SK-N-SH (cell line): ENCODE measurements around the gene TTC5. TPM values are rescaled to one million over a fixed set of nuclear protein-coding genes. Genes with fewer than 3 reads are reported as not detected.
A peak's percentile ranks its signal among the peaks of the same experiment; 100 is the strongest.

Experiments used
- CTCF ChIA-PET: fragments of 300-600, 350-600 bp; formaldehyde crosslinking; extraction: SDS; loops from one replicate; lab custom pipeline; 2021; lab: Yijun Ruan, JAX
- POLR2A ChIA-PET: fragments of 350-600 bp; sonication (Branson Sonifier 250); formaldehyde crosslinking; extraction: SDS; loops from one replicate; lab custom pipeline; 2020; ENCODE audit warnings: antibody characterized with exemption, inconsistent platforms; lab: Yijun Ruan, JAX
- DNase-seq: peaks from one replicate; pipeline ENCODE4 v3.0.0; 2012
- H2AFZ ChIP-seq: fragments of 200-600 bp; sonication (generic); 2 replicates; pipeline ENCODE4 v1.8.1; 2016; ENCODE audit warnings: antibody characterized with exemption, mild to moderate bottlenecking, low read depth
- H3F3A ChIP-seq: fragments of 200-600 bp; sonication (generic); replicated peaks from 2 replicates; pipeline ENCODE3; 2016; ENCODE audit warnings: antibody characterized with exemption, mild to moderate bottlenecking; ENCODE audit not compliant: insufficient read depth
- H3K27ac ChIP-seq, 2 experiments: fragments of 200-500 bp in 1 of 2; fragments of 200-600 bp in 1 of 2; sonication (Bioruptor generic) in 1 of 2; sonication (generic), shearing (Covaris generic) in 1 of 2; 2 replicates each; pipeline versions ENCODE4 v1.5.1 to v1.6.1; 2014 to 2016; ENCODE audit warnings: low read depth in 2 of 2, inconsistent platforms in 1 of 2, low read length in 1 of 2, mild to moderate bottlenecking in 1 of 2, mixed read lengths in 1 of 2
- H3K27me3 ChIP-seq: fragments of 200-600 bp; sonication (generic), shearing (Covaris generic); 2 replicates; pipeline ENCODE4 v1.6.1; 2016; ENCODE audit warnings: mixed run types; ENCODE audit not compliant: insufficient read depth
- H3K36me3 ChIP-seq, 2 experiments: fragments of 200-500 bp in 1 of 2; fragments of 200-600 bp in 1 of 2; sonication (Bioruptor generic) in 1 of 2; sonication (generic) in 1 of 2; replicated peaks in 1 of 2; 2 replicates each; pipeline versions ENCODE3 to v1.5.1; 2014 to 2016; ENCODE audit warnings: low read length in 1 of 2, mild to moderate bottlenecking in 1 of 2; ENCODE audit not compliant: insufficient read depth in 2 of 2, control insufficient read depth in 1 of 2
- H3K4me1 ChIP-seq, 2 experiments: fragments of 200-500 bp in 1 of 2; fragments of 200-600 bp in 1 of 2; sonication (Bioruptor generic) in 1 of 2; sonication (generic), shearing (Covaris generic) in 1 of 2; 2 replicates each; pipeline versions ENCODE4 v1.5.1 to v1.6.1; 2014 to 2016; ENCODE audit warnings: low read depth in 1 of 2, low read length in 1 of 2, mixed run types in 1 of 2; ENCODE audit not compliant: insufficient read depth in 2 of 2, control insufficient read depth in 1 of 2
- H3K4me2 ChIP-seq: fragments of 200-600 bp; sonication (generic), shearing (Covaris generic); 2 replicates; pipeline ENCODE4 v1.6.1; 2017; ENCODE audit warnings: mixed run types
- H3K4me3 ChIP-seq, 2 experiments: fragments of 200-500 bp in 1 of 2; fragments of 200-600 bp in 1 of 2; sonication (Bioruptor generic) in 1 of 2; sonication (generic), shearing (Covaris generic) in 1 of 2; 2 replicates each; pipeline versions ENCODE4 v1.5.1 to v1.8.1; 2014 to 2016; ENCODE audit warnings: low read depth in 2 of 2, inconsistent platforms in 1 of 2, low read length in 1 of 2, mild to moderate bottlenecking in 1 of 2, mixed read lengths in 1 of 2, moderate library complexity in 1 of 2
- H3K79me2 ChIP-seq: fragments of 200-600 bp; sonication (generic); 2 replicates; pipeline ENCODE4 v1.8.1; 2017; ENCODE audit warnings: mild to moderate bottlenecking; ENCODE audit not compliant: insufficient read depth
- H3K9ac ChIP-seq: fragments of 200-600 bp; sonication (generic); 2 replicates; pipeline ENCODE4 v1.6.1; 2017; ENCODE audit warnings: mixed run types
- H3K9me2 ChIP-seq: fragments of 200-600 bp; sonication (generic); 2 replicates; pipeline ENCODE4 v1.6.1; 2017; ENCODE audit warnings: mixed run types
- H3K9me3 ChIP-seq: fragments of 200-600 bp; sonication (generic); 2 replicates; pipeline ENCODE4 v1.6.1; 2017; ENCODE audit warnings: mixed run types, mild to moderate bottlenecking, moderate library complexity
- H4K20me1 ChIP-seq: fragments of 200-600 bp; sonication (generic); 2 replicates; pipeline ENCODE4 v1.6.1; 2017; ENCODE audit warnings: mild to moderate bottlenecking, mixed run types; ENCODE audit not compliant: insufficient read depth
- FOSL2 ChIP-seq: IDR thresholded peaks from 2 replicates; pipeline ENCODE4 v1.4.0; 2012; ENCODE audit warnings: low read depth, mild to moderate bottlenecking, moderate library complexity, borderline replicate concordance
- GABPA ChIP-seq: IDR thresholded peaks from 2 replicates; pipeline ENCODE4 v1.4.0; 2012; ENCODE audit warnings: low read depth, mild to moderate bottlenecking
- SMC3 ChIP-seq: IDR thresholded peaks from 2 replicates; pipeline ENCODE4 v1.6.1; 2012; ENCODE audit warnings: low read depth, low read length, improper control_type of control experiment
- WGBS: methylation state at CpG from one replicate; pipeline ENCODE4 v1.1.6; 2017; ENCODE audit warnings: low lambda C conversion rate; 5-methylcytosine and 5-hydroxymethylcytosine counted together
- polyA plus RNA-seq, 3 experiments: library from polyadenylated mRNA; depleted of rRNA; stranded (reverse); fragments of >200 nt; gene quantifications; 2 replicates each; pipeline ENCODE4 v1.2.3, GENCODE V29; 2012
- small RNA-seq, 7 experiments: library from RNA; depleted of rRNA; stranded (forward); fragments of <200 nt; gene quantifications; one replicate each; pipeline ENCODE3, GENCODE V24; 2012
- TF ChIP-seq, protein P1 (sequence below): fragments of 200-600 bp; sonication (generic); IDR thresholded peaks from 2 replicates; pipeline ENCODE4 v1.6.1; 2017; ENCODE audit warnings: antibody characterized with exemption, mild to moderate bottlenecking, moderate library complexity

The TTC5 gene
- polyA plus RNA-seq, 1 of the 3 experiments (the other 2 are of a cell fraction): 14.6 TPM

- Histone ChIP-seq H3K36me3 (no peaks in the 10 kb centered on the region), H3K4me1 (peaks cover 0 to 7% of the 10 kb centered on the region in 2 experiments; a peak in 1 of 4 replicates), H4K20me1 (no peaks in the 10 kb centered on the region), H3K4me3 (no peak overlapping the region), H3K9me2 (no peaks in the 10 kb centered on the region), H3K79me2 (no peaks in the 10 kb centered on the region), H3K27me3 (no peaks in the 10 kb centered on the region), H3F3A (peaks cover 3% of the 10 kb centered on the region), H3K9ac (no peak overlapping the region), H2AFZ (peak overlapping the region; percentile 58; the same call in 1 of the 2 replicates), H3K27ac (0 out of 4 replicates have a peak overlapping the region, but pooled peaks of 1 of the 2 experiments have one; percentile 1), H3K9me3 (no peaks in the 10 kb centered on the region), H3K4me2 (no peak overlapping the region)
- ChIA-PET POLR2A (no interaction called here), CTCF (interaction anchor here (1.0 kb wide), 1 partner anchor 27 kb away, joined by 3 read pairs; no protein-coding TSS in a partner anchor)
- WGBS: 22% methylated on average over 3 of the region's 3 CpGs
- DNase-seq: no peak
- TF ChIP-seq GABPA (no peak), SMC3 (no peak)
These were observed 43.1 kb downstream of the TTC5 start for GRCh38 chr14:20262642-20263128.

DNA sequence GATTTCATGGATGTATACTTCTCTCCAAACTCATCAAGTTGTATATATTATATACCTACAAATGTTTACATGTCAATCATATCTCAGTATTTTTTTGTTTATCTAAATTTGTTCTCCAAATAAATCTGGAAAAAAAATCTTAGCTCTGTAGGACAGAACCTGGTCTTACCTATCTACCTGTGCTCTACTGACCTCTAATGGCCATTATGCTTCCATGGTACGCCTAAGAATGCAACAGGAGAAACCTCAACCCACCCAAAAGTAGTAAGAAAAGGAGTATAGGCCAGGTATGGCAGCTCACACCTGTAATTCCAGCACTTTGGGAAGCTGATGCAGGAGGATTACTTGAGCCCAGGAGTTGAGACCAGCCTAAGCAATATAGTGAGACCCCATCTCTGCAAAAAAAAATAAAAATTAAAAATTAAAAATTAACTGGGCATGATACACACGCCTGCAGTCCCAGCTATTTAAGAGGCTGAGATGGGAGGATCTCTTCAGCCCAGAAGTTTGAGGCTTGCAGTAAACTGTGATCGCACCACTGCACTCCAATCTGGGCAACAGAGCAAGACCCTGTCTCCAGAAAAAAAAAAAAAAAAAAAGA is 58.0 kb downstream of the TTC5 start:
- ChIA-PET CTCF (interaction anchor here (0.9 kb wide), 1 partner anchor 116 kb away, joined by 3 read pairs; no protein-coding TSS in a partner anchor), POLR2A (no interaction called here)
- TF ChIP-seq, protein P1, sequence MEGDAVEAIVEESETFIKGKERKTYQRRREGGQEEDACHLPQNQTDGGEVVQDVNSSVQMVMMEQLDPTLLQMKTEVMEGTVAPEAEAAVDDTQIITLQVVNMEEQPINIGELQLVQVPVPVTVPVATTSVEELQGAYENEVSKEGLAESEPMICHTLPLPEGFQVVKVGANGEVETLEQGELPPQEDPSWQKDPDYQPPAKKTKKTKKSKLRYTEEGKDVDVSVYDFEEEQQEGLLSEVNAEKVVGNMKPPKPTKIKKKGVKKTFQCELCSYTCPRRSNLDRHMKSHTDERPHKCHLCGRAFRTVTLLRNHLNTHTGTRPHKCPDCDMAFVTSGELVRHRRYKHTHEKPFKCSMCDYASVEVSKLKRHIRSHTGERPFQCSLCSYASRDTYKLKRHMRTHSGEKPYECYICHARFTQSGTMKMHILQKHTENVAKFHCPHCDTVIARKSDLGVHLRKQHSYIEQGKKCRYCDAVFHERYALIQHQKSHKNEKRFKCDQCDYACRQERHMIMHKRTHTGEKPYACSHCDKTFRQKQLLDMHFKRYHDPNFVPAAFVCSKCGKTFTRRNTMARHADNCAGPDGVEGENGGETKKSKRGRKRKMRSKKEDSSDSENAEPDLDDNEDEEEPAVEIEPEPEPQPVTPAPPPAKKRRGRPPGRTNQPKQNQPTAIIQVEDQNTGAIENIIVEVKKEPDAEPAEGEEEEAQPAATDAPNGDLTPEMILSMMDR: peak; percentile 33; the same call in 1 of the 2 replicates
- no peak for TF ChIP-seq FOSL2
- H2AFZ ChIP-seq: no peak overlapping the region
- H3K4me2 ChIP-seq: no peak overlapping the region
- no peaks in the 10 kb centered on the region for H3K79me2 ChIP-seq
- no peaks in the 10 kb centered on the region for H3K9me3 ChIP-seq
- no peak overlapping the region for H3K9ac ChIP-seq
- no peaks in the 10 kb centered on the region for H3F3A ChIP-seq
- no peaks in the 10 kb centered on the region for H3K27me3 ChIP-seq
- H4K20me1 ChIP-seq: no peaks in the 10 kb centered on the region
- peak; percentile 5 for DNase-seq
- H3K27ac ChIP-seq: no peak overlapping the region
- H3K36me3 ChIP-seq: no peaks in the 10 kb centered on the region
- 15% methylated on average over 3 of the region's 3 CpGs for WGBS
- H3K9me2 ChIP-seq: no peaks in the 10 kb centered on the region
- H3K4me1 ChIP-seq: no peaks in the 10 kb centered on the region
- no peak overlapping the region for H3K4me3 ChIP-seq

Small RNAs within 50 kb of the gene (small RNA-seq; reads per million reads assigned to genes)
- gene SNORA79B: 0 to 1.8 (median 0.86) reads per million in 7 experiments
- gene SNORD126: 3.1 to 288 (median 5.4) reads per million in 7 experiments

Other genes with a start within 250 kb of the TTC5 start
- not detected in 2 replicates for gene OR4L1, start 245.9 kb downstream of the TTC5 start, polyA plus RNA-seq (2012; rRNA removed)
- not detected in 2 replicates for gene OR4K17, start 195.2 kb downstream of the TTC5 start, polyA plus RNA-seq (2012; rRNA removed)
- gene OR4N5, start 167.1 kb downstream of the TTC5 start, polyA plus RNA-seq (2012; rRNA removed): not detected in 2 replicates
- not detected in 2 replicates for gene OR11G2, start 115.1 kb downstream of the TTC5 start, polyA plus RNA-seq (2012; rRNA removed)
- not detected in 2 replicates for gene OR11H6, start 82.2 kb downstream of the TTC5 start, polyA plus RNA-seq (2012; rRNA removed)
- not detected in 2 replicates for gene OR11H7, start 77.0 kb downstream of the TTC5 start, polyA plus RNA-seq (2012; rRNA removed)
- gene OR11H4, start 66.7 kb downstream of the TTC5 start, polyA plus RNA-seq (2012; rRNA removed): not detected in 2 replicates
- gene CCNB1IP1, start 27.3 kb upstream of the TTC5 start, polyA plus RNA-seq (2012; rRNA removed): 35.4 and 48.5 TPM in 2 replicates
- gene PARP2, start 37.7 kb upstream of the TTC5 start, polyA plus RNA-seq (2012; rRNA removed): 21.4 and 23.3 TPM in 2 replicates
- 12.1 and 13.3 TPM in 2 replicates for gene TEP1, start 107.5 kb upstream of the TTC5 start, polyA plus RNA-seq (2012; rRNA removed)
- not detected in 2 replicates for gene KLHL33, start 130.2 kb upstream of the TTC5 start, polyA plus RNA-seq (2012; rRNA removed)
- gene OSGEP, start 148.9 kb upstream of the TTC5 start, polyA plus RNA-seq (2012; rRNA removed): 32.9 and 38.7 TPM in 2 replicates
- 279 and 291 TPM in 2 replicates for gene APEX1, start 149.3 kb upstream of the TTC5 start, polyA plus RNA-seq (2012; rRNA removed)
- gene PIP4P1, start 155.5 kb upstream of the TTC5 start, polyA plus RNA-seq (2012; rRNA removed): 30.7 and 38.9 TPM in 2 replicates
- 29.8 and 38.2 TPM in 2 replicates for gene PNP, start 163.5 kb upstream of the TTC5 start, polyA plus RNA-seq (2012; rRNA removed)
- not detected in 2 replicates for gene RNASE10, start 199.6 kb upstream of the TTC5 start, polyA plus RNA-seq (2012; rRNA removed)